A549 (cell line): ENCODE data around the gene ABHD13. TPM values are rescaled to one million over a fixed set of nuclear protein-coding genes. Genes with fewer than 3 reads are reported as not detected.

ENCODE experiments used
- ATAC-seq, 2 experiments: fragments of 200-7000 bp in 1 of 2; fragments of >200 bp in 1 of 2; cut with Nextera tagmentation in 1 of 2; cut with Tn5 transposase in 1 of 2; 3 replicates each; pipeline versions ENCODE4 v1.8.0 to v1.9.1; 2018 to 2020; ENCODE audit warnings: mild to moderate bottlenecking in 1 of 2, moderate library complexity in 1 of 2
- CTCF ChIA-PET: fragments of 300-600 bp; sonication (Branson Sonifier 250); formaldehyde crosslinking; extraction: SDS; loops from one replicate; lab custom pipeline; 2021; ENCODE audit warnings: antibody characterized with exemption, inconsistent platforms; lab: Yijun Ruan, JAX
- POLR2A ChIA-PET: fragments of 350-600 bp; formaldehyde crosslinking; extraction: SDS; loops from one replicate; lab custom pipeline; 2021; ENCODE audit warnings: antibody characterized with exemption, inconsistent platforms; lab: Yijun Ruan, JAX
- DNase-seq, 2 experiments: peaks; one replicate each; pipeline versions ENCODE4 v3.0.0 to v3.0.0-alpha.2; 2011 to 2016; ENCODE audit warnings: low read depth in 1 of 2, low spot score in 1 of 2
- FAIRE-seq: peaks from 2 replicates; lab custom pipeline; 2011; peaks lifted over from hg19 to GRCh38; lab: Jason Lieb, UNC
- H3K27ac ChIP-seq, 2 experiments: fragments of >200 bp; sonication (Bioruptor Twin); formaldehyde crosslinking; 3 replicates each; pipeline ENCODE4 v1.5.1; 2016 to 2017
- H3K4me1 ChIP-seq: fragments of >200 bp; sonication (Bioruptor Twin); formaldehyde crosslinking; 3 replicates; pipeline ENCODE4 v1.6.1; 2016
- H3K4me2 ChIP-seq: fragments of >200 bp; sonication (Bioruptor Twin); formaldehyde crosslinking; 3 replicates; pipeline ENCODE4 v1.6.1; 2016
- H3K4me3 ChIP-seq: fragments of >200 bp; sonication (Bioruptor Twin); formaldehyde crosslinking; 3 replicates; pipeline ENCODE4 v1.5.1; 2016
- H3K9me3 ChIP-seq: fragments of >200 bp; sonication (Bioruptor Twin); formaldehyde crosslinking; 3 replicates; pipeline ENCODE4 v1.6.1; 2016
- CBX2 ChIP-seq: fragments of 200-600 bp; sonication (generic); IDR thresholded peaks from 2 replicates; pipeline ENCODE4 v1.6.1; 2016; ENCODE audit warnings: low read depth, mild to moderate bottlenecking, borderline replicate concordance
- CHD4 ChIP-seq: fragments of 200-600 bp; sonication (generic); IDR thresholded peaks from 2 replicates; pipeline ENCODE4 v1.6.1; 2016; ENCODE audit warnings: antibody characterized with exemption, mild to moderate bottlenecking, borderline replicate concordance
- FOSB ChIP-seq: fragments of 250-450 bp; sonication (Bioruptor Pico); IDR thresholded peaks from 2 replicates; pipeline ENCODE4 v1.5.0; 2020; ENCODE audit warnings: mild to moderate bottlenecking, moderate library complexity
- FOSL2 ChIP-seq, 2 experiments: fragments of 450-650 bp in 1 of 2; fragments of >200 bp in 1 of 2; sonication (Bioruptor Twin) in 1 of 2; formaldehyde crosslinking; IDR thresholded peaks; 2 replicates each; pipeline versions ENCODE4 v1.5.0 to v1.6.1; 2016 to 2020; ENCODE audit warnings: mild to moderate bottlenecking in 1 of 2, moderate library complexity in 1 of 2
- GATA3 ChIP-seq: IDR thresholded peaks from 2 replicates; pipeline ENCODE4 v1.6.1; 2012; ENCODE audit warnings: borderline replicate concordance
- HDAC2 ChIP-seq: fragments of 200-600 bp; sonication (generic); IDR thresholded peaks from 2 replicates; pipeline ENCODE4 v1.6.1; 2016
- JUN ChIP-seq, 2 experiments: fragments of >200 bp; sonication (Bioruptor Twin); formaldehyde crosslinking; IDR thresholded peaks; 2 replicates in 1 of 2; 3 replicates in 1 of 2; pipeline ENCODE4 v1.6.1; 2016 to 2017
- KDM1A ChIP-seq: fragments of 200-600 bp; sonication (generic); IDR thresholded peaks from 2 replicates; pipeline ENCODE4 v1.6.1; 2016; ENCODE audit warnings: low read depth, mild to moderate bottlenecking
- MAFK ChIP-seq: fragments of 450-650 bp; IDR thresholded peaks from 2 replicates; pipeline ENCODE4 v1.6.1; 2014; ENCODE audit not compliant: partially characterized antibody
- MYC ChIP-seq: IDR thresholded peaks from 2 replicates; pipeline ENCODE4 v1.6.1; 2012; ENCODE audit warnings: mild to moderate bottlenecking, inconsistent platforms, low read length, improper control_type of control experiment, borderline replicate concordance
- PHF8 ChIP-seq: fragments of 200-600 bp; sonication (generic); IDR thresholded peaks from 2 replicates; pipeline ENCODE4 v1.6.1; 2016; ENCODE audit warnings: low read depth, mild to moderate bottlenecking, antibody characterized with exemption, moderate library complexity, borderline replicate concordance
- POLR2A ChIP-seq: IDR thresholded peaks from 2 replicates; pipeline ENCODE4 v1.6.1; 2012; ENCODE audit warnings: mild to moderate bottlenecking, low read length
- RAD21 ChIP-seq, 2 experiments: fragments of >200 bp in 1 of 2; sonication (Bioruptor Twin) in 1 of 2; formaldehyde crosslinking in 1 of 2; IDR thresholded peaks in 1 of 2; conservative IDR thresholded peaks in 1 of 2; 2 replicates in 1 of 2; 3 replicates in 1 of 2; pipeline ENCODE4 v1.6.1; 2012 to 2018; ENCODE audit warnings: inconsistent platforms in 1 of 2
- RARB ChIP-seq: fragments of 250-450 bp; sonication (Bioruptor Pico); IDR thresholded peaks from 2 replicates; pipeline ENCODE4 v1.8.0; 2021; ENCODE audit warnings: mild to moderate bottlenecking, moderate library complexity
- TFCP2L1 ChIP-seq: fragments of 250-450 bp; sonication (Bioruptor Pico); IDR thresholded peaks from 2 replicates; pipeline ENCODE4 v1.5.0; 2021; ENCODE audit warnings: mild to moderate bottlenecking
- ZFP36 ChIP-seq: fragments of 450-650 bp; IDR thresholded peaks from 2 replicates; pipeline ENCODE4 v1.6.1; 2014; ENCODE audit warnings: borderline replicate concordance; ENCODE audit not compliant: partially characterized antibody
- WGBS: methylation state at CpG from one replicate; pipeline ENCODE4 v1.1.6; 2017; ENCODE audit errors: missing lambda C conversion rate; 5-methylcytosine and 5-hydroxymethylcytosine counted together
- polyA plus RNA-seq, 4 experiments: library from polyadenylated mRNA; depleted of rRNA in 3 of 4; stranded (reverse); fragments of >200 nt; fragmentation: RNase III in 1 of 4; extraction: RNeasy Plus Mini Kit Qiagen cat#74134 plus additional on column Dnase treatment in 1 of 4; gene quantifications; 2 replicates in 3 of 4; 3 replicates in 1 of 4; pipeline ENCODE4 v1.2.3, GENCODE V29; 2011 to 2017
- TF ChIP-seq, protein P1 (sequence below): fragments of 200-600 bp; sonication (generic); IDR thresholded peaks from 2 replicates; pipeline ENCODE4 v1.6.1; 2016; ENCODE audit warnings: antibody characterized with exemption, mild to moderate bottlenecking, moderate library complexity
- TF ChIP-seq, protein P2 (sequence below): fragments of >200 bp; sonication (Bioruptor Twin); formaldehyde crosslinking; IDR thresholded peaks from 2 replicates; pipeline ENCODE4 v1.6.1; 2016

ABHD13 gene
- polyA plus RNA-seq, 2 of the 4 experiments (the other 2 are of a cell fraction) = 5.7 to 9.7 TPM

DNA sequence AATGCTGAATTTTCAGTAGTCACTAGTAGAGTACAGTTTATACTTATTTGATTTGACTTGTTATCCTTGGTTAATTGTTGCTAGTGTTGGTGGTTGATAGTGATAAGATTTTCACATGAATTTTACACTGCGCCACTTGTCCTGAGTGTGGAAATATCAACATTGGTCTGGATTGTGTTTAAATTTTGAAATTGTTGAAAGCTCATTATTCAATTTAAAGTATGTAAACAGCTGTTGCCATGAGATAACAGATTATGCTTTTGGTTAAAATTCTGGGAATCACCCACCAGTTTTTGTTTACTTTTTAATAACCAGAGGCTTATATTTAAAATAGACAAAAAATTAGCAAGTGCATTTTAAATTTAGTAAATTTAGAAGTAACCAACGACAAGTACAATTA lies 39.1 kb downstream of the ABHD13 start:
- no peak for DNase-seq
- TF ChIP-seq FOSL2 (IDR thresholded peaks at IDR 0.05) (no peak), FOSL2 (CRISPR knock-in tag; IDR thresholded peaks at IDR 0.05) (no peak), PHF8 (no peak), RARB (CRISPR knock-in tag) (no peak), FOSB (no peak), GATA3 (no peak)
- Histone ChIP-seq H3K4me1 (no peaks in the 10 kb centered on the region), H3K27ac (no peak overlapping the region), H3K9me3 (no peaks in the 10 kb centered on the region), H3K4me3 (no peak overlapping the region), H3K4me2 (no peak overlapping the region)
- FAIRE-seq = no peak
- ChIA-PET POLR2A (no interaction called here), CTCF (no interaction called here)
- no peak for ATAC-seq
- 47% methylated on average over 2 of the region's 2 CpGs for WGBS

DNA sequence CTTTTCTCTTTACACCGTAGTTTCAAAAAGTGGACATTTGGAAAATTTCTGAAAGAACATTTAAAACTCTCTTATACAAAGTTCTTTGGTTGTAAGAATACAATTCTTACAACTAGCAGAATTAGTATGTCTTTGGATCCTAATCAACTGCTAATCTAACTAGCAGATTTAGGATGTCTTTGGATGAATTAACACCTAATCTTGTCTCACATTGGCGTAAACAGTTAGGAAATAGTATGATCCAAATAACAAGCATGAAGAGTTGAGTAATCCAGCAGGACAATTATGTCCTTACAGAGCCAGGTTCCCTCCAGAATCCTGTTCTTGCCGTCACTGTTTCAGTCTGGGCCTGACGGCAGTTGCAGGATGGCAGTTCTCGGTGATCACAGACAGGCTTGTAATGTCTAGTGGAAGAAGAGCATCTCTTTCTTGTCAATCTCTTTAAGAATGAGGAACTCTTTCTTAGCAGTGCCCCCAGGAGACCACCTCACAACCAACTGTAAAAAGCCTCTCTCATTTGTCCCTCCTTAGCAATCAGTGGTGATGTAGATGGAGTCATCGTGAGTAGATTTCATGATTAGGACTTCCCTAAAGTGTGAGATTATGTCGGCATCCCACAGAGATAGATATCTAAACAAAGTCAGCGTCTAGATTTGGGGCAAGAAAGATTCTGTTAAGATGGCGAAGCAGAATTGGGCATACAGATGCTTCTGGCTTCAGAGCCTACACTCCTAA lies 45.6 kb downstream of the ABHD13 start:
- Histone ChIP-seq H3K4me3 (no peak overlapping the region), H3K4me2 (no peak overlapping the region), H3K27ac (no peak overlapping the region)
- ATAC-seq (no peak), DNase-seq (no peak)
- CTCF ChIA-PET = no interaction called here
- no peak for TF ChIP-seq MAFK
- TF ChIP-seq ZFP36 = no peak
- no peak for TF ChIP-seq TFCP2L1 (CRISPR knock-in tag)
- no peak for TF ChIP-seq MYC
- TF ChIP-seq, protein P1, sequence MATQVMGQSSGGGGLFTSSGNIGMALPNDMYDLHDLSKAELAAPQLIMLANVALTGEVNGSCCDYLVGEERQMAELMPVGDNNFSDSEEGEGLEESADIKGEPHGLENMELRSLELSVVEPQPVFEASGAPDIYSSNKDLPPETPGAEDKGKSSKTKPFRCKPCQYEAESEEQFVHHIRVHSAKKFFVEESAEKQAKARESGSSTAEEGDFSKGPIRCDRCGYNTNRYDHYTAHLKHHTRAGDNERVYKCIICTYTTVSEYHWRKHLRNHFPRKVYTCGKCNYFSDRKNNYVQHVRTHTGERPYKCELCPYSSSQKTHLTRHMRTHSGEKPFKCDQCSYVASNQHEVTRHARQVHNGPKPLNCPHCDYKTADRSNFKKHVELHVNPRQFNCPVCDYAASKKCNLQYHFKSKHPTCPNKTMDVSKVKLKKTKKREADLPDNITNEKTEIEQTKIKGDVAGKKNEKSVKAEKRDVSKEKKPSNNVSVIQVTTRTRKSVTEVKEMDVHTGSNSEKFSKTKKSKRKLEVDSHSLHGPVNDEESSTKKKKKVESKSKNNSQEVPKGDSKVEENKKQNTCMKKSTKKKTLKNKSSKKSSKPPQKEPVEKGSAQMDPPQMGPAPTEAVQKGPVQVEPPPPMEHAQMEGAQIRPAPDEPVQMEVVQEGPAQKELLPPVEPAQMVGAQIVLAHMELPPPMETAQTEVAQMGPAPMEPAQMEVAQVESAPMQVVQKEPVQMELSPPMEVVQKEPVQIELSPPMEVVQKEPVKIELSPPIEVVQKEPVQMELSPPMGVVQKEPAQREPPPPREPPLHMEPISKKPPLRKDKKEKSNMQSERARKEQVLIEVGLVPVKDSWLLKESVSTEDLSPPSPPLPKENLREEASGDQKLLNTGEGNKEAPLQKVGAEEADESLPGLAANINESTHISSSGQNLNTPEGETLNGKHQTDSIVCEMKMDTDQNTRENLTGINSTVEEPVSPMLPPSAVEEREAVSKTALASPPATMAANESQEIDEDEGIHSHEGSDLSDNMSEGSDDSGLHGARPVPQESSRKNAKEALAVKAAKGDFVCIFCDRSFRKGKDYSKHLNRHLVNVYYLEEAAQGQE = no peak
- TF ChIP-seq RAD21 (conservative IDR thresholded peaks at IDR 0.05 in 1 of 2, IDR thresholded peaks at IDR 0.05 in 1 of 2) = no peak
- TF ChIP-seq KDM1A = no peak
- TF ChIP-seq, all 56 proteins: peak for 0
- FAIRE-seq = no peak
- POLR2A ChIA-PET = no interaction called here
- Histone ChIP-seq H3K4me1 (no peaks in the 10 kb centered on the region), H3K9me3 (no peaks in the 10 kb centered on the region)
- WGBS = 79% methylated on average over 9 of the region's 9 CpGs

DNA sequence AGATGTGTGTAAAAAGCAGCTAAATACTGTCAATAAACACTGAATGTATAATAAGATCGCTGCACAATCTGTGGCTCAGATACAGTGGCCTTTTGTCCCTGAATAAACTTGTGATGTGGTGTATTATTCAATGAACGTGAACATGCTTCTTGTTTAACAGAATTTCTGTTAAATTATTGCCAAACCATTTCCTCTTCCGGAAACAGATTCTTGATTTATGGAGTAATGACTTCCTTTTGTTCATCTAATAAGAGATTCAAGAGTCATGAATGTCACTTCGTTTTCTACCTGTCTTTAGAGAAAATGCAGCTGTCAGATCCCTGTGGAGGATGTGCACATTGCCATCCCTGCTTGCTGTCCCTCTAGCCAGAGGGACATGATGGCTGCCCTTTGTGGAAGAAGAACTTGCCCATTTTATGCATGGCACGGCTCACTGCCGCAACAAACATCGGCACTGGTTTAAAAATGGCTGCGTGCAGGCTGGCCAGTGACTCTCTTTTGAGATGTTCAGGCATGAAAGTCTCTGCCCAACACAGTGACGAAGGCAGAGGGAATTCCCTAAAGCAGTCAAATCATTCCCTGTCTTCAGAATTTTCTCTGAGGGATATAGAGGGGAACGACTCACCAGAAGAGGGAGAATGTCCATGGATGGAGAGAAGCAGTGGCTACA lies 48.3 kb downstream of the ABHD13 start:
- ATAC-seq (no peak), DNase-seq (no peak), FAIRE-seq (no peak)
- Histone ChIP-seq H3K9me3 (no peaks in the 10 kb centered on the region), H3K4me3 (no peak overlapping the region), H3K27ac (no peak overlapping the region), H3K4me2 (no peak overlapping the region), H3K4me1 (no peaks in the 10 kb centered on the region)
- 61% methylated on average over 10 of the region's 10 CpGs for WGBS
- ChIA-PET CTCF (no interaction called here), POLR2A (no interaction called here)
- TF ChIP-seq, protein P2, sequence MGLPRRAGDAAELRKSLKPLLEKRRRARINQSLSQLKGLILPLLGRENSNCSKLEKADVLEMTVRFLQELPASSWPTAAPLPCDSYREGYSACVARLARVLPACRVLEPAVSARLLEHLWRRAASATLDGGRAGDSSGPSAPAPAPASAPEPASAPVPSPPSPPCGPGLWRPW = no peak
- TF ChIP-seq CHD4 (no peak), JUN (IDR thresholded peaks at IDR 0.05) (no peak), POLR2A (no peak), HDAC2 (no peak), CBX2 (no peak)
